ENCODE data around the gene TOM1.

TOM1 gene

DNA sequence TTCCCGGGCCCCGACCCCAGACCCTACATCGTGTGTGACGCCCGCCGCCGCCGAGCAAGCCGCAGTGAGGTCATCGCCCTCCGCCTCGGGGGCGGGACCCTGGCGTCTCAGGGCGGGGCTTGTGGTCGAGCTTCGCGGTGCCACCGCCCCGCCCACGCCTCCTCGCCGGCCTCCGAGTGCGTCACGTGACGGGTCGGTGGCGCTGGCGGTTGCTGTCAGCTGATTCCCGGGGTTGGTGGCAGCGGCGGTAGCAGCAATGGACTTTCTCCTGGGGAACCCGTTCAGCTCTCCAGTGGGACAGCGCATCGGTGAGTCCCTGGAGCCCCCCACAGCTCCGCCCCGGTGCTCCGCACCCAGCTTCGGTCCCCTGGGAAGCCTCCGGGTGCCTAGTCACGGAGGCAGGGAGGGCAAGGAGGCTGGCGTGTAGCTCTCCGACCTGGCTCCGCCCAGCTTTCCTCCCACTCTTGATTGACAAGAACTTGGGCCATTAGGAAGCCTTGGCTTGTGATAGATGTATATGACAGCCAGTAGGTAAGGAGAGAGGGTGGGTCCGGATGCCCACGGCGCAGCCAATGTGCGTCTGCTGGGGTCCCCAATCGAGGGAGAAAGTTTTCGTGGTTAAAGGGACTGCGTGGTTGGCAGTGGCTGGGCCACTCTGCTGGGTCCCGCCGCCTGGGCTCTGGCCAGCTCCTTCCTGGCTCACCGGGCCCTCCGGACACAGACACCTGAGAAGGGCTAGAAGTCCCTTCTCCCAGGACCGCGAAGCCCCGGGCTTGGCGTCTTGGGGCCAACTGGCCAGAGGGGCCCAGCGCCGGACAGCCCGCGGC lies at the start of gene TOM1:
TOM1 (plus strand) TSS at position 222 of the 827 bp plus-strand sequence; CDS start at position 257, 35 bp downstream.
- FAIRE-seq, result peak; percentile 80

DNA sequence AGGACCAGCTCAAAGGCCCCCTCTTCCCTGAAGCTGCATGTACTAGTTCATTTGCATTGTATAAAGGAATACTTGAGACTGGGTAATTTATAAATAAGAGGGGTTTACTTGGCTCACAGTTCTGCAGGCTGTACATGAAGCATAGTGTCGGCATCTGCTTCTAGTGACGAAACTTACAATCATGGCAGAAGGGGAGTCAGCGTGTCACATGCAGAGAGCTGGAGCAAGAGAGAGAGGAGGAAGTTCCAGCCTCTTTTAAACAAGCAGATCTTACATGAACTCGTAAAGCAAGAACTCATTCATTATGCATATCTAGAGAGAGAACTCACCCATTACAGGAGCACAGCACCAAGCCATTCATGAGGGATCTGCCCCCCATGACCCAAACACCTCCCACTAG lies 49.5 kb upstream of the TOM1 start:
- FAIRE-seq, result no peak

DNA sequence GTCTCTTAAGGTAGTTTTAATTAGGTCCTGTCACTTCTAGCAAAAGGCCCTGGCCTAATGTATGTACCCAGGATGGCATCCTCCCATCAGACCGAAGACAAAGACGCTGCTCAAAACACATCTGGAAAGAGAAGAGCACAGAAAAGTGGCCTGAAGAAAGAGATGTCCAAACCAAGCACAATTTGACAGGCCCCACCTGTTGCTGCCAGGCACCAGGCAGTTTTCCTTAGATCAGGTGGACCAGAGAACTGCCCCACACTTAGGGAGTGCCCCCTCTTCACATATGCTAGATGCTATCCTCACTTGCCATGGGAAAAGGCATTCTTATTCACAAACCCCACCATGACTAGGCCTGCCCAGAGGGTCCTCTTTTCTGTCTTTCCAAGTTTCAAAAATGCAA lies 45.7 kb upstream of the TOM1 start:
- no peak for FAIRE-seq

DNA sequence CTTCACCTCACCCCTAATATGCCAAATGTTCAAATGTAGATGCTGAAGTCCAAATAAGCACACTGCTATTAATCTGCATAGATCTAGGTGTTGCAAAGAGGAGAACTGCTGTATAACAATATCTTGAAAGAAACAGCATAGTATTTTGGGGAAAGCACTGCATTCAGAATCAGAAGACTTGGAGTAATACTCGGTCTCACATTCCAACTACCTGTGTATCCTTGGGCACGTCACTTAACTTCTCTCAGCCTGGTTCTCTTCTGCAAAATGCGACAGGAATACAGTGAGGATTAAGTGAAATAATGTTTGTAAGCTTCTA lies 42.7 kb upstream of the TOM1 start:
- no peak for FAIRE-seq

DNA sequence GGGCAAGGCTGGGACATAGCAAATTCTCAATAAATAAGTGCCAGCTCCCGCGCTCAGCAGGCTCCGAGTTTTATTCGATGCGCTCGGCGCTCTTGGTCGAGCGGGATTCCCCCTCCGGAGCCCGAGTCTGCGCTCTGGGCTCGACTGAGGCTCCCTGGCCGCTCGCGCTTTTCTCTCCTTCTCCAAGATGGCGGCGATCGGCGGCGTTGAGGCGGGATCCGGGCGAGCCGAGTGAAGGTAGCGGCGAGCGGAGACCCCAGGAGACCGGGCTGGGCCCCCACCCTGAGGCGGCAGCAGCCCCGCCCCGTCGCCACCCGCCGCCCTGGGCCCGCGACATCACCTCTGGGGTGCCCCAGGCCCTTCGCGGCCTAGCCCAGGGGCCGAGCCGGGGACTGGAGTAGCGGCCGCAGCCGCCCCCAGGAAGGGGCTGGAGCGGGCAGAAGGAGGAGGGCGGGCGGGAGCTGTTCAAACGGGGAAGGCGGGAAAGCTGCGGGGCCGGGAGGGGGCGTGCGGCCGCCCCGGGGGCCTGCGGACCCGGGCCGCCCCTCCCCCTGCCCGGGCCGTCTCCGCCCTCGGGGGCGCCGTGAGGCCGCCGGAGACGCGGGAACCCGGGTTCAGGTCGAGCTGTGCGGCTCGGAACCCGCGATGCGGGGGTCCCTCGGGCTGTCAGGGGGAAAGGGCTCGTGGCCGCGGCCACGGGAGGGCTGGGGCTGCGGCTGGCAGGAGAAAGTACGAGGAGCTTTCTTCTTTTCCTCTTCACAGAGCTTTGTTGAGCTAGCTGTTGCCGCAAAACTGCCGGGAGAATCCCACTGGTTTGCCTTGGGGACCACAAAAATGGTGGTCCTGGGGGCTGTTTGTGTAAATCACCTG lies 42.1 kb upstream of the TOM1 start, which contains the start of gene HMGXB4:
HMGXB4 (plus strand) TSS at position 173 of the 870 bp plus-strand sequence. CDS start 4,898 bp downstream, outside the sequence.
- no peak for FAIRE-seq

DNA sequence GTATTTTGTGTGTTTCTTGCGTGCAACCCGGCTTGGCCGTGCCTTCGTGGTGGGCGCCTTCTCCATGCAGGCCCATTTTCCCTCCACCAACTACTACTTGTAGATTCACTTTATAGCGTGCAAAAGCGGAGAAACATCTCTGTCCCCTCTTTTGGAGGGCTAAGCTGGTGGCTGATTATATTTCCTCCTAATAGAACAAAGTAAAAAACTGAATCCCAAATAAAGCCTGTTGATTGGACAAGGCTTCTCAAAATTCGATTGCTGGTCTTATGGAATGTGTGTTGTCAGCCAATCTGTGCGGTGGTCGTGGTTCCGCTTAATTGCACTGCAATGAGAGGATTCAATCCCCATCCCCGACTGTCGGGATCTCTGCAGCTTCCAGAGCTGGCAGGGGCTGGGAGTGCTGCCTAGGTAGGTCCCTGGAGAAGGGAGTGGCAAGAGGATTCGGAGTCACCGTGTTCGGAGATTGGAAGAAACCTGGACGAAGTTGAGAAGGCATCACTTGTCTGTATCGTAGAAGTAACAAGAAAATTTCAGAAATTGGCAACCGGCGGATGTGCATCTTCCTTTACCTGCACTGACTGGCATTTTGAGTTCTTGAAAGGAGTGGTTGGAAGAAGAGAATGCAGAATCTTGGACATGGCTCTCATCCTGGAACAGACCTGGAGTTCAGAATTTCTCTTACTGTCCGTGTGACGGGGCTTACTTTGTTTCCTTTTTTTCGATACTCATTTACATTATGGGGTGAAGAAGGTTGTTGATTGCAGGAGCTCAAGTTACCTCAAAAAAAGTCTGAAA lies 41.3 kb upstream of the TOM1 start:
- FAIRE-seq, result no peak

DNA sequence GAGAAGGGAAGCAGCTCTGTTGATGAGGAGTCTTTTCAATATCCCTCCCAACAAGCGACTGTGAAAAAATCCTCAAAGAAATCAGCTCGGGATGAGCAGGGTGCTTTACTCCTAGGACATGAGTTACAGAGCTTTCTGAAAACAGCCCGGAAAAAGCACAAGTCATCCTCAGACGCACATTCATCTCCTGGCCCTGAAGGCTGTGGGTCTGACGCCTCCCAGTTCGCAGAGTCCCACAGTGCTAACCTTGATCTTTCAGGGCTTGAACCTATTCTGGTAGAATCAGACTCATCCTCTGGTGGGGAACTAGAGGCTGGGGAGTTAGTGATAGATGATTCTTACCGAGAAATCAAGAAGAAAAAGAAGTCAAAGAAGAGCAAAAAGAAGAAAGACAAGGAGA lies 34.7 kb upstream of the TOM1 start:
- FAIRE-seq, result no peak

DNA sequence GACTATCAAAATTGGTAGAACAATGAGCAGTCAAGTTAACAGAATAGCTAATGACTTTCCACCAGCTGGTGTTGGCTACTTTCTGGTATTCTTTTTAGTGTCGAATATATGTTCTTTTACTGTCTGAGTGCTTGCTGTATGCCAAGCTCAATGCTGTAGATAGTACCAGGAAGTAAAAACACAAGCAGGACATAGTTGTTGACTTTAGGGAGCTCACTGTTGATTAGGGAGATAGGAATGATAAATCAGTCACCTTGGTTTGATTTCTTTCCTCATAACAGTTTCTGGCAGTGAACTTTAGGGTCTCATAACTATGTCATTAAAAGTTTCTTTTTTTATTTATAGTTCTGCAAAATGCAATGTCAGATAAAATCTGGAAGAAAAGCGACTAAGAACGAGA lies 33.4 kb upstream of the TOM1 start:
- no peak for FAIRE-seq

DNA sequence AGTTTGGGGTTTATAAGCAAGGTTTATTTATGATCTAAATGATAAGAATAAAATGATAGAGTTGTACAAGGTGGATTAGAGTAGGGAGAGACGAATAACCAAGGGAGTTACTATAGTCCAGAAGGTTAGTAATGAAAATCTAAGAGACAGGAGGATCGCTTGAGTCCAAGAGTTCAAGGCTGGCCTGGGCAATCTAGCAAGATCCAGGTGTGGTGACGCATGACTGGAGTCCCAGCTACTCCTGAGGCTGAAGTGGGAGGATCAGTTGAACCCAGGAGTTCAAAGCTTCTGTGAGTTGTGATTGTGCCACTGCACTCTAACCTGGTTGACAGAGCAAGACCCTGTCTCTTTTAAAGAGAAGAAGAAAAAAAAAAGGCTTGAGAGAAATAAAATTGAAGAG lies 30.1 kb upstream of the TOM1 start:
- no peak for FAIRE-seq

DNA sequence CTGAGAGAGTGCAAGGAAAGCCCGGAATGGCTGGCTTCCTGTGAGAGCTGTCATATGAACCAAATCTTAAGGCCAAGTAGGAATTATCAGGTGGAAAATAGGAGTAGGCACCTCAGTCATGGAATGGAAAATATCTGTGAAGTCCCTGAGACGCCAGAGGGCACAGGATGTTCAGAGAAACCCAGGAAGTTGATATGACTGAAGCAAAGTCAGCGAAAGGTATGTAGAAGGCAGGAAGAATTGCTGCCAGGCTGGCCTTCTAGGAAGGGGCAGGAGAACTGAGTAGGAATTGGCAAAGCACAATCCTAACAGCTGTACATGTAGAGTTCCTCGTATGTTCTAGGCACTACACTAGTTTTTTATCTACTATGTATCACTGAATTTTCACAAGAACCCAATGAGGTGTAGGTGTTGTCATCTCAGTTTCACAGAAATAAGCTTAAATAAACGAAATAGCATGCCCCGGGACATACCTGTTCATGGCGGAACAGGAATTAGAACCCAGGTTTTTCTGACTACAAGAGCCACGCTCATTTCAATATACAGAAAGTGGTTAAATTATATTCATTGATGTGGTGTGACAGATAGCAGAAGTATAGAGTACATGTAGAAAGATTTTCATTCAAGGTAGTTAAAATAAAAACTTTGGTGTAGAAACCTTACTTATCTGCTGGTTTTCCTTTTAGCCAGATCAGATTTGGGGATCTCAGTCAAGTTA lies 25.4 kb upstream of the TOM1 start:
- FAIRE-seq, result no peak

DNA sequence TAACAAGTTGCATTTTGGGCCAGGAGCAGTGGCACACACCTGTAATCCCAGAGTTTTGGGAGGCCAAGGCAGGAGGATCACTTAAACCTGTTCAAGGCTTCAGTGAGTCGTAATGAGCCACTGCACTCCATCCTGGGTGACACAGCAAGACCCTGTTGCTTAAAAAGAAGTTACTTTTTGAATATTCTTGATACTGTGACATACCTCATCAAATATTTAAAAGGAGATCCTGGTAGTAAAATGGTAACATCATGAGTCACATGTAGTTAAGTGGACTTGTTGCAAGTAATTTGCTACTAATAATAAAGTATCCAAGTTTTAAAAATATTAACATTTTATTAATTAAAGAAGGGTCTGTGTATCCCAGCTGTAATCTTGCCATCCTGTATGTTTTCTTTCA lies 24.1 kb upstream of the TOM1 start:
- no peak for FAIRE-seq

DNA sequence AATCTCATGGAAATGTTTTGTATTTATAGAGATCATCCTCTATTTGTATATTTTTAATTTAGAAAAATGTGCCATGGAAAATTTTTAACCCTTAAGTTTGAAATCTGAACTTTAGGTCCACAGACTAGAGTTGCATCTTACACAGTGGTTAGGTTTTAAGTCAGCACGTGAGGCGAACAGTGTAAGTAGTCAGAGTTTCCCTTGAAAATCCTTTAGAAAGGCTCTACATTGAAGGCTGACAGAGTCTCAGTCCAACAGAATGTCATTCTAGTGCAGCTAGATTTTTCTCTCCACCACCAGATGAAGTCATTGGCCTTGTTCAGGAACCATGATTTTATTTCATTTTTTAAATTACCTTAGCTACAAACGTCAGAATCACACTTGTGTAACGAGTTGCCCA lies 23.7 kb upstream of the TOM1 start:
- no peak for FAIRE-seq

DNA sequence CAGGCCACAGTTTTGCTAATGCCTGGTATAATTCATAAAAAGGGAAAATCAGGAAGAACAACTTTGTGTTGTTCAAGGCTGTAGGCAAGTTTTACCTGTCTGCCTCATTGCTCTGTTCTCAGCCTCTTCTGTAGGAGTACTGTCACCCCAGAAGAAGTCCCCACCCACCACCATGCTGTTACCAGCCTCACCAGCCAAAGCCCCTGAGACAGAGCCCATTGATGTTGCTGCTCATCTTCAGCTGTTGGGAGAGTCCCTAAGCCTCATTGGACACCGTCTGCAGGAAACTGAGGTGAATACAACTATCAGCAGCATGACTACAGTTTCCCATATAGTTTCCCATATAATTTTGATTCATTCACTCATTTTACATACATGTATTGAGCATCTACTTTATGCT lies 11.6 kb upstream of the TOM1 start:
- no peak for FAIRE-seq

DNA sequence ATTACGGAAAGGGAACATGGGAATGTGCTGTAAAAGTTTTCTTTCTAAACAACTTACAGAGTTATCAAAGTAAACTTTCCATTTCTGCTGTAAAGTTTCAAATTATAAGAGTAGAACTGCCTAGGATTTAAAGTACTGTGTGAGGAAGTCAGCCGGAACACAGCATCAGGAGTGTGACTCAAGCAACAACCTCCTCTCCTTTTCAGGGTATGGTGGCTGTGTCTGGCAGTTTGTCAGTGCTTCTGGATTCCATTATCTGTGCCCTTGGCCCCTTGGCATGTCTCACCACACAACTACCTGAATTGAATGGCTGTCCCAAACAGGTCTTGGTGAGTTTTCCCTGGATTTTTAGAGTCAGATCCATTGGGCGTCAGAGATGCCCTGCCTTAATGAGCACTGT lies 6.9 kb upstream of the TOM1 start:
- no peak for FAIRE-seq

DNA sequence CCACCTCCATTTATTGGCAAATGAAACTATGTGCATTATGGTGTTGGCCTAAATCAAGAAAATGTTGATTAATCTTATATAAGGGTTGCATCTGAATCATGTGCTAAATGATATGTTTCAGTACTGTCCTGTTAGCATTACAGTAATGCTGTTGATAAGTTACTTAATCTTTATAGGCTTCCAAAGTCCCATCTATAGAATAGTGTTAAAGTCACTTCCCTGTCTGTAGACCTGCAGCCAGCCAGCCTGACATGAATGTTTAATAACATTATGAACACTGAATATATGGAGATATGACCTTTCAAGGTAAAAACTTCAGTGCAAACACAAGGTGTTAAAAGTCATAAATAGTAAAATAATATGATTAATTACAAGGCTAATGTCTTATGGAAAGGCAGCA lies 3.6 kb upstream of the TOM1 start:
- no peak for FAIRE-seq

DNA sequence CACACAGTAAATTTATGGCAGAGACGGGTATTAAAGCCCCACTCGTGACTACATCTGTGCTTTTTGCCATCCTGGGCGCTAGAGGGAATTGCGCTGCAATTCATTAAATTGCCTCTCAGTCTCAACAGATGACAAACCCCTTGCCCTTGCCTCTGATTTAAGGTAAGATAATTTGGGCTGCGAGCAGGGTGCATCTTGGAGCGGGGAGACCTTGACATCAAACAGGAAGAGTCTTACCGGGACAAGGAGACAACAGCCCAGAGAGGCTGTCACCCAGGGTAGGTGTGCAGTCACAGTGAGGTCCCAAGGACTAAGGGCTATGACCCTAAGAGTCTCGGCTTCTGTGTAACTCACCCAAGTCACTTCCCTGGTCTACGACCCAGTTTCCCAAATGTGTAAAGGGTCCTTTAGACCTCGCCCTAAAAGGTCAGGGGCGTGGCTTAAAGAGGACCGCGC lies 449 bp upstream of the TOM1 start:
- FAIRE-seq, result no peak

DNA sequence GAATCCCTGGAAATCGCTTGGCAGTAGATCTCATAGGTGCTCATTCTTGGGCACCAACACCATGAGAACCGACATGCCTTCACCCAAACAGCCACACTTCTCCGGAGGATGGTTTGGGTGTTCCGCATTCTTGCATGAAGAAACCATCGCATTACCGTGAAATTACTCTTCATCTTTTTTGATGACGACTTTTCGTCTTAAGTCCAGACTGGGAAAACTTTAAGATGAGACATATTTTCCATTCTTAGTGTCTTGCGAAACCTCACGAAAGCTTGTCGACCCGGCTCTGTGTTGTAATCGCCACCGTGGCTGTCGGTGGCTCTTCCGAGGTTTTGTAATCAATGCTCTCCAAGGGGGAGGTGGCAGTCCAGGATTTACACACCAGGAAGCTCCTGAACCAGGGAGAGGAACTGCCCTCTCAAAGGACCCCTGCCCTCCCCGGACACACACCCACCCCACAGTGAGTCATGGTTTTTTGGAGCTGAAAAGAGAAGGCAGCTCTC lies 1.7 kb downstream of the TOM1 start:
- no peak for FAIRE-seq

DNA sequence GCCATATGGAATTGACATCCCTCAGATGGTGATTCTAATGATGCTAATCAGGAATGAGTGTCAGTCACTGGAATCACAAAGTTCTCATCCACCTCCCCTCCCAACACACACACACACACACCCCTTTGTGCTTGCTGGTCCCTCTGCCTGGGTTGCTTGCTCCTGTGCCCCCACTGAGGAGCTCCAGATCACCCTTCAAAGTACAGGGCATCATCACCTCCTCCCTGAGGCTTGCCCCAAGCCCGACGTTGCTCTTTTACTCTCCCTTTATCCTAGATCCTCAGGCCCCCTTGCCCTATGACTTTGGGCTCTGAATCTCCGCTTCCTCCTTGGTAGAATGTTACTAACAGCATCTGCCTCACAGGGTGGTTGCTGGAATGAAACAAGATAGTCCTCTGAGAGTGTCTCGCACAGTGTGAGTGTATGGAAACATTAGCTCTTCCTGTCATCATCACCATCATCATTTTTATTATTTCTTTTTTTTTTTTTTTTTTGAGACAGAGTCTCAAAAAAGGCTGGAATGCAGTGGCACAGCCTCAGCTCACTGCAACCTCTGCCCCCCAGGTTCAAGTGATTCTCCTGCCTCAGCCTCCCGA lies 3.4 kb downstream of the TOM1 start:
- FAIRE-seq, result no peak

DNA sequence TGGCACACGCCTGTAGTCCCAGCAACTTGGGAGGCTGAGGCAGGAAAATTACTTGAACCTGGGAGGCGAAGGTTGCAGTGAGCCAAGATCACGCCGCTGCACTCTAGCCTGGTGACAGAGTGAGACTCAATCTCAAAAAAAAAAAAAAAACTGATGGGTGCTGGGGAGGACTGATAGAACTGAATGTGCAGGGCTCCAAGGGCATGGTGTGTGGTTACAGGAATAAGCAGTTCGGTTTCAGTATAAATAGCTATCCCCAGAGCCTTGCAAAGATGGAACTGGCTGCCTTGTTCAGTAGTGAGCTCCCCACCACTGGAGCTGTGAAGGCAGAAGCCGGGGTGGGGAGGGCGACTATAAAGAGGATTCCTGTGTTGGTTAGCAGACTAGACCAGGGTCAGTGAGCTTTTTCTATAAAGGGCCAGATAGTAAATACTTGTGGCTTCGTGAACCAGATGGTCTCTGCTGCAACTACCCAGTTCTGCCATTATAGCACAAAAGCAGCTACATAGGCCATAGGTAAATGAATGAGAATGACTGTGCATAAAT lies 5.9 kb downstream of the TOM1 start:
- FAIRE-seq, result no peak

DNA sequence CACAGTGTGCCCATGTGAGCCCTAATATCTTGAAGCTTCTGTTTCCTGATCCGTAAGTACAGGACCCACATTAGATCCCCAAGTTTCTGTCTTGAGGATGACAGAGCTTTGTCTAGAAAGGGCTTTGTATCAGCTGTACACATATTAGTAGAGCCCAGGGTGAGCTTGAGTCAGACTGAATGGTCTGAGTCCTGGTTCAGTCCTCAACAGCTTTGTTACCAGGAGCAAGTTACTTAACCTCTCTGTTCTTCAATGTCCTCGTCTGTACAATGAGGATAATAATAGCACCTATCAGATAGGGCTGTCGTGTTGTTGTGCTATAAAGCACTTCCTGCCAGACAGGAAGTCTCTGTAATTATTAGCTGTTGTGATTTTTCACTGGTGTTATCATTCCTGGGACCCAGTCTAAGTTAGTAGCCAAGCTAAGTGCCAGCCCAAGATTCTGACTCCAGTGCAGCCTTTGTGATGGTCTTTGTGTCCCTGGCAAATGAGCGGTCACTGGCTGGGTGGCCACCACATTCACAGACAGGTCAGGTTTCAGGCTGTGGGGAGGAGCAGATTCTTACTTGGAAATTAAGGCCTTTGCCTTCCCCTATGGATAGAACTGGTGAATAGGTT lies 6.8 kb downstream of the TOM1 start:
- FAIRE-seq, result no peak

DNA sequence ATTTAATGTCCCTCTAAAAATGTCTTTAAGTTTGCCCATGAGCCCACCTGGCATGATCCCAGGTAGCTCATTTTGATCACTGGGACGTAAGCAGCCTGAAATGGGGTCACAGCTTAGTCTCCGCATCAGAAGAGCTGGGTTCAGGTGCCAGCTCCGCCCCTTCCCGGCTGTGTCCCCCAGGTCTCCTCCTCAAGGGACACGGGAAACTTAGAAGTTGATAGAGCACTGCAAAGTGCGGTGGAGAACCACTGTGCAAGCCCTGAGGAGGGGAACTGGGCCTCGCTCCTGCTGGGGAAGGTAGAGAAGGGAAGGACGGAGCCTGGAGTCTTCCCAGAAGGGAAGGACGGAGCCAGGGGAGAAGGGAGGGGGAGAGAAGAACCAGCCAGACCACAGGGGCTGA lies 7.7 kb downstream of the TOM1 start:
- FAIRE-seq, result no peak

Measured in TTC549 (cell line).